HT-29 (cell line): Measurements from ENCODE around the gene S100A1. TPM values are rescaled to one million over a fixed set of nuclear protein-coding genes. Genes with fewer than 3 reads are reported as not detected.
A peak's percentile ranks its signal among the peaks of the same experiment; 100 is the strongest.

Experiments
- DNase-seq: peaks from one replicate; pipeline ENCODE4 v3.0.0-alpha.2; 2015; ENCODE audit warnings: low spot score
- total RNA-seq: library from RNA; depleted of rRNA; stranded (reverse); fragments of >200 nt; shearing (Covaris generic); gene quantifications from 2 replicates; pipeline ENCODE4 v1.2.3, GENCODE V29; 2014

Gene S100A1
- total RNA-seq, 1 experiment from 2014 or later: 0.15 TPM

DNA sequence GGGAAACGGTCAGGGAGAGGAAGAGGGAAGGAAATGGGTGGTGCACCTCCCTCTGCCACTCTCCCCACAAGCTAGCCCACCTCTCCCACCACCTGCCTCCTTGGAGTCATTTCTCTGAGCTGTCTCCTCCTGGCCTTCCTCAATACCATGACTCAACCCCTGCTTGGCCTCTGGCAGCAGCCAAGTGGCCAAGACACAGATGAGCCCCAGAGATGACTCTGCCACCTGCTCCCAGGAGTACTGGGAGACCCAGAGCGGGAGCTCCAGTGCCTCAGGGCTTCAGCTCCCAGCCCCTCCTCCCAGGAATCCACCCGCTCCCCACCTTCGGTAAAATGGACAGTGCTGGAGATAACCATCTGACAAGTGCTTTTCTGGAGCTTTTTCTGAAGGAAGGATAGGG lies 17.9 kb upstream of the S100A1 start:
- no peak for DNase-seq

DNA sequence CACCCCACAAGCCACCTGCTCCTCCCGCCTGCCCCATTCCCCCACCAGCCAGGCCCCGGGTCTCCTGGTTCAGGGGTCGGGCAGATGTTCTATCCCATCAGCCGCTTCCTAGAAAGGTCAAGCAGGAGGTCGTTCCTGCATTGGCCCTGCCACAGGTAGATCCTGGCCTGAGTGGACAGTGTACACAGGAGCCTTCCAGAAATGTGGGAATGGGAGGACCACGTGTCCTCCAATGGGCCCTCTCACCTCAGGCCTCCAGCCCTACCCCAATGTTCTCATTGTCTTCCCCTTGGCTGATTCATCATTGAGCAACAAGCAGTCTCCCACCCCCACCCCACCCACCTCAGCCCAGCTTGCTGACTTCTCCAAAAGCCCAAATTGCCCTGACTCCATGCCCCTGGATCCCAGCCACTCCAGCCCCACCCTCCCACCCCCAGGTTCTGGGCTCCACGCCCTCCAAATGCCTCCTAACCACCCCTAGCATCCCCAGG lies 17.4 kb upstream of the S100A1 start:
- DNase-seq: no peak

DNA sequence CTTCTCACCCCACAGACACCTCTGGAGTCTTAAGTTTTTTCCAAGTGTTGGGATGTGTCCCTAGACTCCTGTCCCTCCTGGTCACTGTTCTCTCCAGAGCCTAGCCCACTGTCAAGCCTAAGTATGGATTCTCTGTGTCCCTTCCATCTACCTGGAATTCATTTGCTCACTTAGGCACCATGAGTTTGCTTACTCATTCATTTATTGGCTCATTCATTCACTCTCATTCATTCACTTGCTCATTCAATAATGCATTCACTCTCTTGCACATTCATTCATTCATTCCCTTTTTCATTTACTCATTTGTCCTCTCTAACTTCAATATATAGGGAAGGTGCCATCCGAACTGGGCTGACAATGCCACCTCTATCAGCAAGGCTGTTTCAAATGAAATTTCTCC lies 16.9 kb upstream of the S100A1 start:
- DNase-seq: no peak

DNA sequence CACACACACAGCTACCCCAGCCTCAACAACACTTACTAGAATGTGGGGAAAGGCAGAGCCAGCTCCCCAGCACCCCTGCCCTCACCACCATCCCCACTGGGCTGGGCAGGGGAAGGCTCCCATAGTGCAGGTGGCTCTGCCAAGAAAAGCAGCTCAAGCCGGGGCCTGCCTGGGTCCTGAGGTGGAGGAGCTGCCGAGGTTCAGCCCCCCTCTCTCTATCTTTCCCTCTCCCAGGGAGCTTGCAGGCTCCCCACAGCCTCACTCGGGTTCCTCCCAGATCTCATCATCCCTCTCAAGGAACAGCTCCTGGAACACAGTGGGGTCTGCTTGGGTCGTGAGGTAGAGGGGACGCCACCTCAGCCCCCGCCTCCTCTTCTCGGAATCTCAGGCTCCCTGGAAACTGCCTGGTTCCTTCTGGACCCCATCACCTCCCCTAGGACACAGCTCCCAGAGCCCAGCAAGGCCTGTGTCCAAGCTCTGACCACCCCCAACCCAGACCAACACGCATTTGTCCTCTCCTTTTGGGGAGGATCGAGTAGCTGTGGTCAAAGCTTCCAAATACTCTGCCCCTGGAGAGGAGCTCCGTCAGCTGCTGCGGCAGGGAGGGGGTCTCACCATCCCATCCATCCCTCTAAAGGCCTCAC lies 16.0 kb upstream of the S100A1 start:
- no peak for DNase-seq

DNA sequence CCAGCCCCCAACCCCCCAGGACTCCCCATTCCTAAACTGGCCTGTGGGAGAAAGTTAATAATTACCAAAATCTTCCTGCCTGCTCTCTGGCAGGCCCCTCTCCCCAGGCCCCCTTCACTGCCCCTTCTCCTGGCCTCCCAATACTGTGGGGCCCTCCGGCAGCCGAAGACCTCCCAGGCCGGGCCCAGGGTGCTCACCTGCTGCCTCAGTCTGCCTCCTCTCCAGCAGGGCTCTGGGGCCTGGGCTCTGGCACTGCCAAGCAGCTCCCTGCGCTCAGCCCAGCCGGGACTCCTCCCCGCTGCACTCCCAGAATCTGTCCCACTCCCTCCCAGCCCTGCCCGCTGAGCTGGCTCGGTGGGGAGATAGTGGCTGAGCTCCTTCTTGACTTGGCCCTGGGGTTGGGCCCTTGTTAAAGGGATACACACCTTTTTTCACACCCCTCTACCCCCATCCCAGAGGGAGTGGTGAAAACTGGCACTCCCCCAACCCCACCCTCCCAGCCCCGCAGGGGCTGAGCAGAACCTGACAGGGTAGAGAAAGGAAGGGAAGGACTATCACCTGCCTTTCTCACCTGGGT lies 15.4 kb upstream of the S100A1 start, which contains the start of gene S100A16:
S100A16 (minus strand) TSS at position 383 of the 577 bp plus-strand sequence. CDS start 4,986 bp downstream, outside the sequence.
- peak; percentile 82 for DNase-seq

DNA sequence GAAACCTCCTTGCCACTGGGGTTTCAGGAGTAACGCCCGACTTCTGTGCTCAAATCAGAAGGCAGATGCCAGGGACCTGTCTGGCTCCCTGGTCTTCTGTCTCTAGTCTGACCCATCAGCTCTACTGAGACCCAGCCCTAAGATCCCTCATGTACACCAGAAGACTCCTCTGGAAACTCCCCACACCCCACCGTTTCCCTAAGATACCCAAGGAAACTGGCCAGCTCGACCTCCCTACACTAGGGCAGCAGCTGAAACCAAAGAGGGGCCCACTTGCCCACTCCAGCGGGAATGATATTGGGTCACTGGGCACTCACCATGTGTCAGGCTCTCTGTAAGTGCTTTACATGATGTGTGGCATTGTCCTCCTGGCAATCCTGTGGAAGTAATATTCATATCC lies 14.8 kb upstream of the S100A1 start:
- DNase-seq: no peak

DNA sequence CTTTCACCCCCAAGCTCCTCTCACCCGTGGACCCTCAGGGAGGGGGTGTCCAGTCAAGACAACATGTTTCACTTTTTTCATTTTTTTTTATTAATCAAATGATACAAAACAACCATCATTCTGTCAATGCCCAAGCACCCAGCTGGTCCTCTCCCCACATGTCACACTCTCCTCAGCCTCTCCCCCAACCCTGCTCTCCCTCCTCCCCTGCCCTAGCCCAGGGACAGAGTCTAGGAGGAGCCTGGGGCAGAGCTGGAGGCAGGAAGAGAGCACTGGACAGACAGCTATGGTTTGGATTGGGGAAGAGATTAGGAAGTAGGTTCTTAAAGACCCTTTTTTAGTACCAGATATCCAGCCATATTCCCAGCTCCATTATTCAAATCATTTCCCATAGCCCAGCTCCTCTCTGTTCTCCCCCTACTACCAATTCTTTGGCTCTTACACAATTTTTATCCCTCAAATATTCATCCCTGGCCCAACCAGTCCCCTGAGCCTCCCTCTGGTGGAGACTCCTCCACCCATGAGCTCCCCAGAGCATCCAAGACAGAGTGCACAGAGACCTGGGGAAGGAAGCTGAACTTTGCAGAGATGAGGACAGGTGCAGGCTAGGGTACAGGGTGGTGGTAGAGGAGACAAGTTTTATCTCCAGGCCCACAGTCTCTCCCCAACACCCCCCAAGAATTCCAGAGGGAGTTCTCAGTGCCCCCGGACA lies 13.9 kb upstream of the S100A1 start:
- DNase-seq: no peak

DNA sequence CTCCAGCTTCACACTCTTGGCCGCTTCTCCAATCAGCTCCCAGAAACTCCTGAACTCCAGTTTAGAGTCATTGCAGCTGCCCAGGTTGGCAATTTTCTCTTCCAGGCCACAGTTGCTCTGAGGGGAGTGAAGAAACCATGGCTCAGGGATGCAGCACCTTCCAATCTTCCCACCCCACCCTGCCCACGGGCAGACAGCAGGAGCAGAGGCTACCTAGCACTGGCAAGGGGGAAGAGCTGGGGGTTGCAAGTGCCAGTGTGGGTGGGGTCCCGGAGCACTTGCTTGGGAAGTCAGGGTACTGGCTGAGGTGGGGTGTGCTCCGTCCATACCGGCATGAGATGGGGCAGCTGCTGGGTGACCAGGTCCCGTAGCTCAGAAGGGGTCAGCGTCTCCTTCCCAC lies 13.3 kb upstream of the S100A1 start:
- no peak for DNase-seq

DNA sequence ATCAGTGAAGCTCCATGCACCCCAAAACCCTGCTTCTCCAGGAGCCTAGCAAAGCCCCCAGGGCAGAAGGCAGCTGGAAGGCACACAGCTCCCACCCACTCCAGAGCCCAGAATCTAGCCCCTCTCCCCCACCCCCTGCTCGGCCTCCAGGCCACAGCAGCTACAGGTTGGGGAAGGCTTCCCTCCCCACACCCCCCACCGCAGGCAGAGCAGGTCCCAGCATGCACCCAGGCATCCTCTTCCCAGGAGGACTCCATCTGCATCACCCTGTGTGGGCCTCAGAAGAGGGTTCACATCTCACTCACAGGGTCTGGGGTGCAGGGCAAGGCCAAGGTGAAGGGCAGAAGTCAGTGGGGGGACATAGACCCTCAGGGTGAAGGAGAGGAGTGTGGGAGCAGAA lies 12.8 kb upstream of the S100A1 start:
- no peak for DNase-seq

DNA sequence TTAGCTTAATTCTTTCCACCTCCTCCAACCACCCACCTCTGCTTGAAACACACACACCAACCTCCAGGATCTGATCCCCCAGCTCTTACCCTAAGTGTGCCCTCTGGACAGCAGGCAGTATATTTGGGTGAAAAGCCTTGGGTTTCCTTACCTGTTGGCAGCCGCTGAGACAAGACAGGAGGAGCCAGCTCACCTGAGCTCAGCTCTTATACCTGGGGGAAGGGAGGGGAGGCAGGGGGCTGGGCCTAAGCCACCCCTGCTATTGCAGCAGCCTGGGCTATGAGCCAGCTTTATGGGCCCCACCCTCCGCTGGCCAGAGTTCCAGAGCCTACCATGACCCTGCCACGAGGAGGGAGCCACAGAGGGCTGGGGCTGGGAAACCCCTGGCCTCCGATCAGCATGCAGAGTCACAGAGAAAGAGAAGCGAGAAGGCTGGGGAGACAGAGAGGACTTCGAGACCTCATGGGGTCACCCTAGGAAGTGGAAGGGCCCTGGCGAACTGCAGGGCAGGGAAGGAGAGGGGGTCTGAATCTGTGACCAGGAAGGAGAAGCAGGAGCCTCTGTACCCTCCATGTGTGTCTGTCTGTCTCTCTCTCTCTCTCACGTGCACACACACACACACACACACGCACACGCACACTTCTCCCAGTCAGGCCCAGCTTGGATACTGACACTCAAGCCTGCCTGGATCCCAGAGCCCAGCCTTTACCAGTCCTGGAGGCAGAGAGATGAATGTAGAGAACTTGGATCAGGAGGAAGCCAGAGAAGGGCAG lies 11.9 kb upstream of the S100A1 start, which contains the start of gene S100A14:
S100A14 (minus strand) TSS at position 182 of the 773 bp plus-strand sequence. CDS start 467 bp downstream, outside the sequence.
- DNase-seq: peak; percentile 77

DNA sequence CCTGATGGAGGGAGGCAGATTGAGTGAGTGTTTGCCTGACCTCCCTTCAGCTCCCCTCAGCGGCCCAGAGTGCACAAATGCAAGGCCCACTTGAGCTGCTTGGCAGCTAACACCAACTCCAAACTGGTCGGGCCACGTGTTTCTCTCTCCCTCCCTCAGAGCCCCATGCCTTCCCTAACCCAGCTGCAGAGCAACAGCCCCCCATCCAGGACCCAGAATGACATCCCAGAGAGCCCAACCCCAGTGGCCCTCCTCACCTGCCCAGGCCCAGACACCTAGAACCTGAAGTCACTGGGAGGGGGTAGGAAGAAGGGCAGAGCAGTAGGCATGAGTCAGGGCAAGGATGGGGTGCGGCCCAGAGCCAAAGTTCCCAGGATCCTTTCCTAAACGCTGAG lies 11.3 kb upstream of the S100A1 start:
- no peak for DNase-seq

DNA sequence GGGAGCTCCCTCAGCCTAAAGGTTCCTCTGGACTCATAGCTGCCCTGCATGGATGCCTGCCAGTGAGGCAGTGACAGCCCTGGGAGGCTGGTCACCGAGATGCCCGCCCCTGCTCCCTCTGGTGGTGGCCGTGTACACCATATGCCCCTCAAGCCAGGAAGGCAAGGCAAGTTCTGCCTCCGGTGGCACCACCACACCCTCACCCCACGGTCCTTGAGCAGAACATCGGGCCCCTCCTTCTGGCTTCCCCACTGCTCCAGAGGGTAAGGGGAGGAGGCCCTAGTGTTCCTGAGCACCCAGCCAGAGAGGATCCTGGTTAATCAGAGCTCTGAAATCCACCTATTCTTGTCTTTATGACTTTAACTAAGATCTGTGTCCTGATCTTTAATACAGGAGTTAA lies 10.6 kb upstream of the S100A1 start:
- peak; percentile 27 for DNase-seq

DNA sequence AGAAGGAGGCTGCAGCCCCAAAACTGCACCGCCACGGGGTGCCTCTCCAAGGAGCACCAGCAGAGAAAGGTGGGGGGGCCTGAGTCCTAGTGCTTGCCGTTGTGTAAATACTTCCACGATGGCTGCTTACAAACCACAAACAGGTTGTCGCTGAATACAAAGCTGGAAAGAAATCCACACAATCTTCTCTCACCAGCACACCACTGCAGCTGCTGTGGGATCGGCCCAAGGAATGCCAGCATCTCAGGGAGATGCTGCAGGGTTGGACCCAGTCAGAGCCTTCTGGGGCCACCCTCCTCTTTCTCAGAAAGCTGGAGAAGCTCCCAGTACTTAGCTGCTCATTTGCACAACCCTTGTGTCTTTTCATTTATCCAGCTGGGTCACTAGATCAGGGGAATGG lies 9.1 kb upstream of the S100A1 start:
- DNase-seq: no peak

DNA sequence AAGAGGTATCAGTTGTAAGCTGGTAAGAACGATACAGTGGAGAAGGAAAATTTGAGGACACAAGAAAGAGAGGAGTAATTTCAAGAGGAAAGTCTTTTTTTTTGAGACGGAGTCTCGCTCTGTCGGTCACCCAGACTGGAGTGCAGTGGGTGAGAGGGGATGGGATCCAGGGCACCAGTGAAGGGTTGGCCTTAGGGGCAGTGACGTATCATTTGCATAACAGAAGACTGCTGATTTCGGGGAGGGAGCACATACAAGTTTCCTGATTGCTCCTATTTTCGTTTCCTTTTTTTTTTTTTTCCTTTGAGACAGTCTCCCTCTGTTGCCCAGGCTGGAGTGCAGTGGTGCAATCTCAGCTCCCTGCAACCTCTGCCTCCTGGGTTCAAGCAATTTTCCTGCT lies 5.1 kb upstream of the S100A1 start:
- no peak for DNase-seq

DNA sequence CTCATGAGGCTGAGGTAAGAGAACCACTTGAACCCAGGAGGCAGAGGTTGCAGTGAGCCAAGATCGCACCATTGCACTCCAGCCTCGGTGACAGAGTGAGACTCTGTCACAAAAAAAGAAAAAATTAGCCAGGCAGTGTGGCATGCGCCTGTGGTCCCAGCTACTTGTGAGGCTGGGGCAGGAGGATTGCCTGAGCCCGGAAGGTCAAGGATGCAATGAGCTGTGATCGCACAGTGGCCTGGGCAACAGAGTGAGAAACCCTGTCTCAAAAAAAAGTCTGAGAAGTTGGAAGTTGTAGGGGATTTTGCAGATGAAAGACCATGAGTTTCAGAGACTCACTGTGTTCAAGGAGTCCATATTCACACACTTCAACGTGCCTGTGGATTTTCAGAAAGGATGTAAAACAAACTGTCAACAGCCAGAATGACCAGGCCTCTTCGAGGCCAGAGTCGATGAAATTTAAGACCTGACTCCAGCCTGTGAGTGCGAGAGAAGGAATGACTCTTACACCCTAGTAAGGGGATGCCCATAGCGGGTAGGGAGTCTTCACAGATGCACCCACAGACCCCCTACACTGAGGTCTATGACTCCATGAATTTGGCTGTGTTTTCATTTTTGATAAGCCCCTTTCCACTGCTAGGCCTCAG lies 3.1 kb upstream of the S100A1 start:
- DNase-seq: no peak

DNA sequence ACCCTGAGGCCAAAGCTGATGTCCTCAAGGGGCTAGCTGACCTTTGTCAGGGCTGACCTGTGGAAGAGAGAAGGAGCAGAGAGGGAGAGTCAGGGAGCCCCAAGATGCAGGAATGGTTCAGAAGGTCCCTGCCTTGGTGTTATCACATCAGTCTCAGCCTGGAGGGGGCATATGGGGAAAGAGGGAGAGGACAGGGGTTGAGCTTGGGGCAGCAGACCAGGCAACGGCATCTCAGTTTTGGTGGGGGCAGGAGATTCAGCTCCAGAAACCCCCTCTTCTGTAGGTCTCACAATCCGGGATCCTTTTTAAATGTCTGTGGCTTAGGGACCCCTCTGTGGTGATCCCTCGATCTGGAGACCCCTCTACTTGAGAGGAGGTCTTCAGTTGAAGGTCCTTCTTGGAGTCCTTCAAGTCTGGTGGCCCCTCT lies 1.7 kb upstream of the S100A1 start:
- no peak for DNase-seq

DNA sequence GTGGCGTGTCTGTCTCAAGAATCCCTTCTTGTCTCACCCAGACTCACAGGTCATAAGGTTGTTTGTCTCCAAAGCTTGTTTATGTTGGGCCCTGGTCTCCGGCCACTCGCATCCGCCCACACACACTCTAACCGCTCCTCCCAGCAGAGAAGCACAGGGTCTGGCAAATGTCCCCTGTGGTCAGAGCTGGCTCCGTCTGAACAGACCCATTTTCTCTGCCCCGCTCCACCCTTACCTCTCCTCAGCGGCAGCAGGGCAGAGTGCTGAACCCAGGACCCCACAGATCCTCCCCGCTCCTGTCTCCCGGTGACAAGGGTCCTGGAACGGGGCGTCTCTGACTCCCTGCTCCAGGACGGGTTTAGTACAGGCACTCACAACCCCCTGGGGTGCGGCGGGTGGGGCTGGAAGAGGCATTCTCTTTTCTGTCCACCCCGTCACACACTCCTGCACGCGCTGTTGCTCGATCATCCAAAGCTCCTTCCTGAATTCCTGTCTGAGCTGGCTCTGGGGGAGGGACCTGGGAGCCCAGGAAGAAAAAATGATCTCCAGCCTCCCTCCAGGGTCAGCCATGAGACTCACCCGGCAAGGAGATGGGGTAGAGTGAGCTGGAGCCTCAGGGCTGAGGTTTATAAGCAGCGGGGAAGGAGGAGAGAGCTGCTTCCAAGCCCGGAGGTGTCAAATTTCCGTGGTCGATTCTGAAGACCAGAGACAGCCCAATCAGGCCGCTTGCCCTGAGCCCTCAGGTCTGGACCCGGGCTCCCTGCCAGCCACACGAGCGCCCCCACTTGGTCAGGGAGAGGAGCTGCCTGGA lies 1.1 kb upstream of the S100A1 start, which contains the start of gene S100A13:
S100A13 (minus strand) TSS at position 602 of the 811 bp plus-strand sequence. CDS start 1,033 bp downstream, outside the sequence.
- DNase-seq: peak; percentile 94

DNA sequence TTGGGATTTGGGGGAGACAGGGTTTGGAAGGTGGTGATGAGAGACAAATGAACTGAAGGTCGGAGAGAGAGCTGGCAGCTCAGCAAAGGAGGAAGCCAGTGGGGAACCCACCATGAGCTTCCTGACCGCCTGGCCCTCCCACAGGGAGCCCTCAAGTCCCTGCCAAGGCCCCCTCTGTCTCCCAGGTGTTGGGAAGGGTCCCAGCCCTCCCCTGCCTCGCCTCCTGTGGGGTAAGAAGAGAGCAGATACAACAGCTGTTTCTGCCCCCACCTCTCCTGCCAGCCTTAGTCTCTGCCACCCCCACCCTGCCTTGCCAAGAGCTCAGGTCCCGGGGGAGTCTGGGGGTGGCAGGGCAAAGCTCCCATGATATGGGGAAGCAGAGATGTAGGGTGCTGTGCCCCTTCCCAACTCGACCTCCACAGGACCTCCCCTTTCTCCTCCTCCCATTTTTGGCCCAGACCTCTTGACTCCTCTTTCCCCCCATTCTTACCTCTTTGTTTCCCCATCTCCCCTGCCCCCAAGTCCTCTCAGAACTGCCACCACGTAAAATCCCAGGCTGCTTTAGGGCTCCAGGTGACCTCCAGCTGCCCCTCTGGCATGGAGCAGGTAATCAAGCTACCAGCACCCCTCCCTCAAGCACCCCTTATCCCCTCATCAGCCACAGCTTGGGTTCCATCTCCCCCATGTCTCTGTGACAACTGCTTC lies 556 bp downstream of the S100A1 start:
- DNase-seq: no peak

DNA sequence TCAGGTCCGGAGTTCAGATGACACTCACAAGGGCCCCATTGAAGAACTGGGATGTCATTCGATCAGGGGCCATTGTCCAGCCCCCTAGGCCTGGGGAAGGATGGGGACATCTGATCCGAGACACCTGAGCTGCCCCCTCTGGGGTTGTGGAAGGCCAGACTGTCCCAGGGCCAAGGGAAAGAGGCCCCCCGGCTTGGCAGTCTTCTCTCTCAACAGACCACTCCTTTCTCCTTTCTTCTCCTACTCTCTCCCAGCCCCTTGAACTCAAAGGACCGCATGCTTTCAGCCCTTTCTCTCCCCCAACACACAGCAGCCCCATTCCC lies 1.1 kb downstream of the S100A1 start:
- DNase-seq: no peak

DNA sequence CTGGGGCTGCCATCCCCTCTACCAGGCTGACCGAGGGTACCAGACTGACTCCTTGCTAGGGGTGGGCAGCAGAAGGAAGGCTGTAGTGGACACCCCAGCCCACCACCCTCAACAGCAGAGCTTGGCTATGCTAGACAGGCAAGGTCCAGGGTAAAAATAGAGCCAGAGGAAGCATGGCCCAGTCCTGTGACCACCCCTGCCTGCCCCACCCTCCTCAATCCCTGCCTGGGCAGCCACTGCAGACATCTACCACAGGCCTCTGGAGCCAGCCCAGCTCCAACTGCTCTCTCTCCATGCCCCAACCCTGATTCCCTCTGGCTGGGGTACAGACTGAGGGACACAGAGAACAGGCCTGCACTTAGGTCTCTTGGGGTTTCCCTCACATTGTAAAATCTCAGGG lies 1.7 kb downstream of the S100A1 start:
- no peak for DNase-seq
